H1 (cell line): ENCODE results near the gene FAM114A2. TPM values are rescaled to one million over a fixed set of nuclear protein-coding genes. Genes with fewer than 3 reads are reported as not detected.

ENCODE experiments used
- CTCF ChIA-PET: fragments of 300-600 bp; sonication (Branson Sonifier 250); formaldehyde crosslinking; loops from one replicate; lab custom pipeline; 2021; ENCODE audit not compliant: partially characterized antibody; lab: Charles Lee
- POLR2A ChIA-PET: fragments of 300-600 bp; sonication (Branson Sonifier 250); formaldehyde crosslinking; loops from one replicate; lab custom pipeline; 2021; ENCODE audit warnings: inconsistent platforms; ENCODE audit not compliant: partially characterized antibody; lab: Charles Lee
- DNase-seq, 2 experiments: peaks; one replicate each; pipeline versions ENCODE4 v3.0.0 to v3.0.0-alpha.2; 2010 to 2022; ENCODE audit warnings: low spot score in 2 of 2, low read depth in 1 of 2, mixed read lengths in 1 of 2
- FAIRE-seq: peaks from 2 replicates; lab custom pipeline; 2011; peaks lifted over from hg19 to GRCh38; lab: Jason Lieb, UNC
- H2AFZ ChIP-seq: 2 replicates; pipeline ENCODE4 v1.8.1; 2012; ENCODE audit warnings: low read length, inconsistent platforms
- H2AK5ac ChIP-seq: 2 replicates; pipeline ENCODE4 v1.6.1; 2013; ENCODE audit warnings: low read depth, low read length
- H2BK120ac ChIP-seq: replicated peaks from 2 replicates; pipeline ENCODE3; 2013; ENCODE audit warnings: low read depth, low read length, inconsistent platforms
- H2BK12ac ChIP-seq: 2 replicates; pipeline ENCODE4 v1.6.1; 2013; ENCODE audit warnings: low read depth, low read length
- H2BK15ac ChIP-seq: 2 replicates; pipeline ENCODE4 v1.6.1; 2013; ENCODE audit warnings: low read length
- H2BK20ac ChIP-seq: 2 replicates; pipeline ENCODE4 v1.6.1; 2013; ENCODE audit warnings: low read length
- H2BK5ac ChIP-seq: 2 replicates; pipeline ENCODE4 v1.6.1; 2013; ENCODE audit warnings: low read depth, low read length
- H3K14ac ChIP-seq: 2 replicates; pipeline ENCODE4 v1.6.1; 2013; ENCODE audit warnings: inconsistent platforms; ENCODE audit not compliant: insufficient read length
- H3K18ac ChIP-seq: 2 replicates; pipeline ENCODE4 v1.6.1; 2013; ENCODE audit warnings: low read length; ENCODE audit errors: extremely low read depth
- H3K23ac ChIP-seq: 2 replicates; pipeline ENCODE4 v1.6.1; 2013; ENCODE audit warnings: inconsistent platforms; ENCODE audit not compliant: insufficient read length
- H3K23me2 ChIP-seq: 2 replicates; pipeline ENCODE4 v1.6.1; 2013; ENCODE audit warnings: low read depth, low read length
- H3K27ac ChIP-seq: 2 replicates; pipeline ENCODE4 v1.6.1; 2011; ENCODE audit warnings: low read depth, low read length, inconsistent platforms
- H3K27me3 ChIP-seq, 4 experiments: replicated peaks in 1 of 4; 1 replicate in 1 of 4; 2 replicates in 3 of 4; pipeline versions ENCODE4 v1.6.1 to v1.8.1; 2011 to 2013; ENCODE audit warnings: low read length in 3 of 4, mild to moderate bottlenecking in 3 of 4, inconsistent platforms in 2 of 4, mixed read lengths in 2 of 4, moderate library complexity in 1 of 4; ENCODE audit not compliant: control insufficient read depth in 3 of 4, insufficient read depth in 3 of 4; ENCODE audit errors: extremely low read depth in 1 of 4
- H3K36me3 ChIP-seq, 4 experiments: 2 replicates each; pipeline versions ENCODE4 v1.6.1 to v1.8.1; 2011 to 2013; ENCODE audit warnings: mild to moderate bottlenecking in 4 of 4, low read length in 3 of 4, moderate library complexity in 2 of 4, control low read depth in 1 of 4, inconsistent platforms in 1 of 4; ENCODE audit not compliant: insufficient read depth in 4 of 4, control insufficient read depth in 2 of 4
- H3K4ac ChIP-seq: replicated peaks from 2 replicates; pipeline ENCODE3; 2013; ENCODE audit warnings: low read length, low read depth, mixed read lengths, inconsistent platforms; ENCODE audit not compliant: insufficient read length
- H3K4me1 ChIP-seq, 4 experiments: replicated peaks in 1 of 4; 1 replicate in 1 of 4; 2 replicates in 3 of 4; pipeline versions ENCODE4 v1.6.1 to v1.8.1; 2011 to 2013; ENCODE audit warnings: low read length in 3 of 4, inconsistent platforms in 2 of 4, mixed read lengths in 1 of 4; ENCODE audit not compliant: insufficient read depth in 4 of 4, control insufficient read depth in 3 of 4
- H3K4me2 ChIP-seq, 2 experiments: 2 replicates each; pipeline versions ENCODE4 v1.6.1 to v1.8.1; 2011 to 2013; ENCODE audit warnings: low read depth in 2 of 2, low read length in 2 of 2, control low read depth in 1 of 2, inconsistent platforms in 1 of 2, mild to moderate bottlenecking in 1 of 2; ENCODE audit not compliant: insufficient read depth in 1 of 2
- H3K4me3 ChIP-seq, 4 experiments: fragments of 200-600, 300-600 bp in 1 of 4; sonication (generic), shearing (Covaris generic), sonication (Bioruptor Twin) in 1 of 4; 2 replicates each; pipeline versions ENCODE4 v1.5.1 to v1.8.1; 2011 to 2016; ENCODE audit warnings: low read length in 4 of 4, low read depth in 3 of 4, control low read depth in 2 of 4, inconsistent platforms in 2 of 4, mild to moderate bottlenecking in 2 of 4, mixed read lengths in 1 of 4, moderate library complexity in 1 of 4; ENCODE audit not compliant: insufficient read depth in 2 of 4; ENCODE audit errors: extremely low read depth in 1 of 4
- H3K56ac ChIP-seq: replicated peaks from 2 replicates; pipeline ENCODE3; 2013; ENCODE audit warnings: low read depth, mild to moderate bottlenecking, mixed read lengths, low read length, inconsistent platforms; ENCODE audit not compliant: insufficient read length
- H3K79me1 ChIP-seq: 2 replicates; pipeline ENCODE4 v1.6.1; 2013; ENCODE audit warnings: low read depth, low read length, control low read depth
- H3K79me2 ChIP-seq, 2 experiments: 2 replicates each; pipeline versions ENCODE4 v1.6.1 to v1.8.1; 2012 to 2013; ENCODE audit warnings: low read length in 2 of 2, mild to moderate bottlenecking in 2 of 2, inconsistent platforms in 1 of 2; ENCODE audit not compliant: insufficient read depth in 2 of 2, control insufficient read depth in 1 of 2
- H3K9ac ChIP-seq, 4 experiments: replicated peaks in 1 of 4; 1 replicate in 1 of 4; 2 replicates in 3 of 4; pipeline versions ENCODE4 v1.6.1 to v1.8.1; 2011 to 2013; ENCODE audit warnings: low read depth in 3 of 4, low read length in 3 of 4, control low read depth in 2 of 4, mild to moderate bottlenecking in 2 of 4, moderate library complexity in 2 of 4, inconsistent platforms in 1 of 4; ENCODE audit errors: extremely low read depth in 1 of 4
- H3K9me3 ChIP-seq, 2 experiments: 2 replicates each; pipeline versions ENCODE4 v1.6.1 to v1.8.1; 2012 to 2013; ENCODE audit warnings: mild to moderate bottlenecking in 2 of 2, moderate library complexity in 2 of 2, control low read depth in 1 of 2, inconsistent platforms in 1 of 2, low read depth in 1 of 2, low read length in 1 of 2, mixed read lengths in 1 of 2; ENCODE audit not compliant: insufficient read depth in 2 of 2
- H4K20me1 ChIP-seq, 2 experiments: replicated peaks in 1 of 2; 2 replicates each; pipeline versions ENCODE3 to v1.8.1; 2011 to 2013; ENCODE audit warnings: inconsistent platforms in 2 of 2, low read length in 2 of 2, mild to moderate bottlenecking in 1 of 2; ENCODE audit not compliant: insufficient read depth in 2 of 2, control insufficient read depth in 1 of 2
- H4K5ac ChIP-seq: 2 replicates; pipeline ENCODE4 v1.6.1; 2013; ENCODE audit warnings: low read length, low read depth, mixed read lengths, inconsistent platforms; ENCODE audit not compliant: insufficient read length
- H4K8ac ChIP-seq: 2 replicates; pipeline ENCODE4 v1.8.0; 2013; ENCODE audit warnings: mild to moderate bottlenecking, moderate library complexity, low read length, inconsistent platforms; ENCODE audit not compliant: insufficient read depth; ENCODE audit errors: extremely low read depth
- H4K91ac ChIP-seq: replicated peaks from 2 replicates; pipeline ENCODE3; 2013; ENCODE audit warnings: low read length, mixed read lengths, inconsistent platforms; ENCODE audit not compliant: insufficient read length
- CBX8 ChIP-seq: fragments of 300-800, 300-1000 bp; sonication (generic); IDR thresholded peaks from 2 replicates; pipeline ENCODE4 v1.7.1; 2016; ENCODE audit warnings: low read depth, low read length, borderline replicate concordance
- ZNF274 ChIP-seq: IDR thresholded peaks from 2 replicates; pipeline ENCODE4 v1.7.0; 2012; ENCODE audit warnings: low read length, borderline replicate concordance; ENCODE audit errors: extremely low read depth
- WGBS, 2 experiments: shearing (Covaris generic) in 1 of 2; methylation state at CpG; one replicate each; pipeline versions ENCODE4 v1.1.6 to v1.1.7; 2013 to 2015; ENCODE audit warnings: low lambda C conversion rate in 2 of 2, mixed read lengths in 2 of 2, inconsistent platforms in 1 of 2, low coverage in 1 of 2, missing lambda C conversion rate in 1 of 2; ENCODE audit not compliant: insufficient replicate concordance in 2 of 2, insufficient coverage in 1 of 2, insufficient read length in 1 of 2; ENCODE audit errors: extremely low coverage in 1 of 2, missing lambda C conversion rate in 1 of 2; 5-methylcytosine and 5-hydroxymethylcytosine counted together
- polyA plus RNA-seq, 7 experiments: library from polyadenylated mRNA; depleted of rRNA in 3 of 7; stranded (reverse) in 5 of 7; unstranded in 2 of 7; fragments of >200 nt in 5 of 7; fragments of 200-250 nt in 2 of 7; gene quantifications; 1 replicate in 5 of 7; 2 replicates in 1 of 7; 4 replicates in 1 of 7; pipeline versions ENCODE4 v1.2.1 to v1.2.3, GENCODE V29; 2011 to 2013; ENCODE audit warnings: missing spikeins in 2 of 7, mixed read lengths in 2 of 7
- total RNA-seq: library from RNA; stranded (reverse); fragmentation: NEBNext Ultra II Directional; extraction: Animal tissue kit (Norgen Biotek cat#: 25700); gene quantifications from 2 replicates; pipeline ENCODE4 v1.2.1, GENCODE V29; 2021

Gene FAM114A2
- total and polyA plus RNA-seq, 2 of the 8 experiments (the other 6 are each of a cell fraction or from before 2014, with no cell fraction given): 3.8 to 9.2 TPM

DNA sequence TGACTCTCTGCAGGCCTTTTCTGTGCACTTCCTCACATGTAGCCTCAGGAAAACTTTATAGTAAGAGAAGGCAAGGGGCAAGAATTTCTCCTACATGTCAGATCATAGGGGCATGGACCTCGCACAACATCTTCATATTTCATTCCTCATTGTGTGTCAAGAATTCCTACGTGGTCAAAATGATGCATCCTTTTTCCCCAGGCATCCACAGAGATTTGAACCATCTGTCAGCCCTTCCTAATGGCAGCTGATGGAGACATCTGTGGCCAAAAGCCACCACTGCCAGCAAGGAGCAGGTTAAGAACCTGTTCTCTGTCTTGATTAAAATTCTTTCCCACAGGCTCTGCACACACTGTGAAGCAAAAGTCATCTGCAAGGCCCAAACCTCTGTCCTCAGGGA, 42.5 kb upstream of the FAM114A2 start:
- Histone ChIP-seq H2BK5ac (no peak overlapping the region), H2AK5ac (no peak overlapping the region), H3K79me1 (no peaks in the 10 kb centered on the region), H3K9me3 (no peaks in the 10 kb centered on the region), H3K4ac (no peak overlapping the region), H3K23me2 (no peaks in the 10 kb centered on the region), H3K27me3 (no peaks in the 10 kb centered on the region), H3K27ac (no peak overlapping the region), H2AFZ (no peak overlapping the region), H2BK120ac (no peak overlapping the region), H3K9ac (no peak overlapping the region), H2BK12ac (no peak overlapping the region), H3K23ac (no peak overlapping the region), H3K14ac (no peak overlapping the region), H3K18ac (no peak overlapping the region), H4K91ac (no peak overlapping the region), H3K4me2 (no peak overlapping the region), H3K56ac (no peak overlapping the region), H2BK20ac (no peak overlapping the region), H4K5ac (no peak overlapping the region), H4K20me1 (no peaks in the 10 kb centered on the region), H3K4me1 (peaks cover 0 to 17% (median 5%) of the 10 kb centered on the region in 4 experiments; a peak in 2 of 7 replicates), H3K79me2 (no peaks in the 10 kb centered on the region), H3K36me3 (no peaks in the 10 kb centered on the region), H3K4me3 (no peak overlapping the region), H2BK15ac (no peak overlapping the region), H4K8ac (no peak overlapping the region; the same call in 1 of the 2 replicates)
- 95% methylated on average over 2 of the region's 2 CpGs; no CpG with 5 or more reads in 1 of the 2 experiments for WGBS, 2 experiments
- CTCF ChIA-PET: interaction anchor here (1.2 to 4.2 kb wide), 6 partner anchors 9 to 324 kb away, joined by 3 to 23 read pairs (median 9); no protein-coding TSS in a partner anchor
- DNase-seq: no peak
- POLR2A ChIA-PET: no interaction called here
- FAIRE-seq: no peak
- TF ChIP-seq CBX8 (no peak), ZNF274 (no peak)
